ENCODE measurements around the gene SELL. TPM values are rescaled to one million over a fixed set of nuclear protein-coding genes. Genes with fewer than 3 reads are reported as not detected.
"Not testable (repeated sequence)": the region's sequence is repeated elsewhere in the genome, so short reads cannot be mapped to it uniquely, and the experiment has no call there.

Gene SELL
- polyA plus RNA-seq, 1 donor = 2.1 TPM

GRCh38 chr1:169731446-169731845 lies 20.0 kb upstream of the SELL start:
- H3K27me3 ChIP-seq (ENCODE audit: control insufficient read depth, insufficient read depth, low read length) = peaks cover 7% of the 10 kb centered on the region
- DNase-seq = no peak
- H3K27ac ChIP-seq (ENCODE audit: low read length) = no peak overlapping the region
- no peaks in the 10 kb centered on the region for H3K9me3 ChIP-seq (ENCODE audit: control insufficient read depth, low read depth, low read length)
- H3K4me1 ChIP-seq (ENCODE audit: control insufficient read depth, insufficient read depth, low read length) = no peaks in the 10 kb centered on the region
- no CpG with 5 or more reads among the region's 4 CpGs for WGBS (ENCODE audit: insufficient coverage, low lambda C conversion rate)
- no peak overlapping the region for H3K4me3 ChIP-seq (ENCODE audit: low read length)
- no peaks in the 10 kb centered on the region for H3K36me3 ChIP-seq (ENCODE audit: control insufficient read depth, insufficient read depth, low read length)

- Histone ChIP-seq H3K9me3 (ENCODE audit: control insufficient read depth, low read depth, low read length) (no peaks in the 10 kb centered on the region), H3K27ac (ENCODE audit: low read length) (no peak overlapping the region), H3K4me1 (ENCODE audit: control insufficient read depth, insufficient read depth, low read length) (no peaks in the 10 kb centered on the region), H3K27me3 (ENCODE audit: control insufficient read depth, insufficient read depth, low read length) (peaks cover 7% of the 10 kb centered on the region), H3K4me3 (ENCODE audit: low read length) (no peak overlapping the region), H3K36me3 (ENCODE audit: control insufficient read depth, insufficient read depth, low read length) (no peaks in the 10 kb centered on the region)
- no peak for DNase-seq
Measured at GRCh38 chr1:169729991-169730390, 18.6 kb upstream of the SELL start.

- no peaks in the 10 kb centered on the region for H3K9me3 ChIP-seq (ENCODE audit: control insufficient read depth, low read depth, low read length)
- H3K4me1 ChIP-seq (ENCODE audit: control insufficient read depth, insufficient read depth, low read length) = no peaks in the 10 kb centered on the region
- no peak overlapping the region for H3K4me3 ChIP-seq (ENCODE audit: low read length)
- no peak overlapping the region for H3K27ac ChIP-seq (ENCODE audit: low read length)
- H3K27me3 ChIP-seq (ENCODE audit: control insufficient read depth, insufficient read depth, low read length) = peaks cover 7% of the 10 kb centered on the region
- WGBS (ENCODE audit: insufficient coverage, low lambda C conversion rate) = no CpG with 5 or more reads among the region's 6 CpGs
- DNase-seq = no peak
- H3K36me3 ChIP-seq (ENCODE audit: control insufficient read depth, insufficient read depth, low read length) = no peaks in the 10 kb centered on the region
Measured at GRCh38 chr1:169727307-169727706, 15.9 kb upstream of the SELL start.

GRCh38 chr1:169726851-169727250 lies 15.4 kb upstream of the SELL start:
- Histone ChIP-seq H3K4me1 (ENCODE audit: control insufficient read depth, insufficient read depth, low read length) (no peaks in the 10 kb centered on the region), H3K27ac (ENCODE audit: low read length) (no peak overlapping the region), H3K27me3 (ENCODE audit: control insufficient read depth, insufficient read depth, low read length) (peaks cover 7% of the 10 kb centered on the region), H3K4me3 (ENCODE audit: low read length) (no peak overlapping the region), H3K36me3 (ENCODE audit: control insufficient read depth, insufficient read depth, low read length) (no peaks in the 10 kb centered on the region), H3K9me3 (ENCODE audit: control insufficient read depth, low read depth, low read length) (no peaks in the 10 kb centered on the region)
- DNase-seq = no peak
- WGBS (ENCODE audit: insufficient coverage, low lambda C conversion rate) = 60% methylated on average over 1 of the region's 3 CpGs

- DNase-seq = no peak
- no peak overlapping the region for H3K4me3 ChIP-seq (ENCODE audit: low read length)
- H3K4me1 ChIP-seq (ENCODE audit: control insufficient read depth, insufficient read depth, low read length) = no peaks in the 10 kb centered on the region
- peaks cover 2% of the 10 kb centered on the region for H3K27me3 ChIP-seq (ENCODE audit: control insufficient read depth, insufficient read depth, low read length)
- 83% methylated on average over 1 of the region's 3 CpGs for WGBS (ENCODE audit: insufficient coverage, low lambda C conversion rate)
- no peaks in the 10 kb centered on the region for H3K9me3 ChIP-seq (ENCODE audit: control insufficient read depth, low read depth, low read length)
- no peak overlapping the region for H3K27ac ChIP-seq (ENCODE audit: low read length)
- H3K36me3 ChIP-seq (ENCODE audit: control insufficient read depth, insufficient read depth, low read length) = no peaks in the 10 kb centered on the region
Measured at GRCh38 chr1:169725930-169726329, 14.5 kb upstream of the SELL start.

GRCh38 chr1:169724168-169724567 lies 12.7 kb upstream of the SELL start:
- Histone ChIP-seq H3K27me3 (ENCODE audit: control insufficient read depth, insufficient read depth, low read length) (peaks cover 2% of the 10 kb centered on the region), H3K36me3 (ENCODE audit: control insufficient read depth, insufficient read depth, low read length) (no peaks in the 10 kb centered on the region), H3K4me1 (ENCODE audit: control insufficient read depth, insufficient read depth, low read length) (no peaks in the 10 kb centered on the region), H3K4me3 (ENCODE audit: low read length) (no peak overlapping the region), H3K9me3 (ENCODE audit: control insufficient read depth, low read depth, low read length) (no peaks in the 10 kb centered on the region), H3K27ac (ENCODE audit: low read length) (no peak overlapping the region)
- peak in 1 of 2 donors; percentile 5 for DNase-seq
- WGBS (ENCODE audit: insufficient coverage, low lambda C conversion rate) = no CpG with 5 or more reads among the region's 4 CpGs

- Histone ChIP-seq H3K9me3 (ENCODE audit: control insufficient read depth, low read depth, low read length) (no peaks in the 10 kb centered on the region), H3K4me1 (ENCODE audit: control insufficient read depth, insufficient read depth, low read length) (no peaks in the 10 kb centered on the region), H3K27ac (ENCODE audit: low read length) (no peak overlapping the region), H3K36me3 (ENCODE audit: control insufficient read depth, insufficient read depth, low read length) (no peaks in the 10 kb centered on the region), H3K4me3 (ENCODE audit: low read length) (no peak overlapping the region), H3K27me3 (ENCODE audit: control insufficient read depth, insufficient read depth, low read length) (peaks cover 2% of the 10 kb centered on the region)
- no peak for DNase-seq
- 100% methylated on average over 1 of the region's 2 CpGs for WGBS (ENCODE audit: insufficient coverage, low lambda C conversion rate)
Measured at GRCh38 chr1:169723763-169724162, 12.3 kb upstream of the SELL start.

GRCh38 chr1:169722779-169723178 lies 11.4 kb upstream of the SELL start:
- Histone ChIP-seq H3K4me3 (ENCODE audit: low read length) (no peak overlapping the region), H3K27me3 (ENCODE audit: control insufficient read depth, insufficient read depth, low read length) (peaks cover 2% of the 10 kb centered on the region), H3K9me3 (ENCODE audit: control insufficient read depth, low read depth, low read length) (no peaks in the 10 kb centered on the region), H3K4me1 (ENCODE audit: control insufficient read depth, insufficient read depth, low read length) (no peaks in the 10 kb centered on the region), H3K36me3 (ENCODE audit: control insufficient read depth, insufficient read depth, low read length) (no peaks in the 10 kb centered on the region), H3K27ac (ENCODE audit: low read length) (no peak overlapping the region)
- DNase-seq = no peak

- H3K4me1 ChIP-seq (ENCODE audit: control insufficient read depth, insufficient read depth, low read length); H3K27ac ChIP-seq (ENCODE audit: low read length); H3K4me3 ChIP-seq (ENCODE audit: low read length); H3K9me3 ChIP-seq (ENCODE audit: control insufficient read depth, low read depth, low read length); H3K27me3 ChIP-seq (ENCODE audit: control insufficient read depth, insufficient read depth, low read length); H3K36me3 ChIP-seq (ENCODE audit: control insufficient read depth, insufficient read depth, low read length); DNase-seq: not testable (repeated sequence)
- WGBS (ENCODE audit: insufficient coverage, low lambda C conversion rate) = no CpG with 5 or more reads among the region's 2 CpGs
Measured at GRCh38 chr1:169715100-169715499, 3.7 kb upstream of the SELL start.

GRCh38 chr1:169713090-169713489 lies 1.7 kb upstream of the SELL start:
- H3K4me3 ChIP-seq (ENCODE audit: low read length); DNase-seq; H3K9me3 ChIP-seq (ENCODE audit: control insufficient read depth, low read depth, low read length); H3K27ac ChIP-seq (ENCODE audit: low read length); H3K36me3 ChIP-seq (ENCODE audit: control insufficient read depth, insufficient read depth, low read length); H3K27me3 ChIP-seq (ENCODE audit: control insufficient read depth, insufficient read depth, low read length); H3K4me1 ChIP-seq (ENCODE audit: control insufficient read depth, insufficient read depth, low read length): not testable (repeated sequence)
- no CpG with 5 or more reads among the region's 5 CpGs for WGBS (ENCODE audit: insufficient coverage, low lambda C conversion rate)

GRCh38 chr1:169712309-169712631 lies 850 bp upstream of the SELL start:
- no peaks in the 10 kb centered on the region for H3K4me1 ChIP-seq (ENCODE audit: control insufficient read depth, insufficient read depth, low read length)
- H3K27ac ChIP-seq (ENCODE audit: low read length) = no peak overlapping the region
- no peaks in the 10 kb centered on the region for H3K9me3 ChIP-seq (ENCODE audit: control insufficient read depth, low read depth, low read length)
- peaks cover 10% of the 10 kb centered on the region for H3K27me3 ChIP-seq (ENCODE audit: control insufficient read depth, insufficient read depth, low read length)
- H3K36me3 ChIP-seq (ENCODE audit: control insufficient read depth, insufficient read depth, low read length) = no peaks in the 10 kb centered on the region
- no peak overlapping the region for H3K4me3 ChIP-seq (ENCODE audit: low read length)
- DNase-seq = no peak
- WGBS (ENCODE audit: insufficient coverage, low lambda C conversion rate) = 95% methylated on average over 2 of the region's 2 CpGs

All from large intestine (tissue), 3 donors.